RKO (cell line): ENCODE measurements around the gene LRRC45.

Experiments used
- DNase-seq: peaks from one replicate; pipeline ENCODE4 v3.0.0-alpha.2; 2016; ENCODE audit warnings: low spot score

The LRRC45 gene

GRCh38 chr17:82051776-82052637 lies 28.9 kb downstream of the LRRC45 start, which contains the start of the genes GPS1 and RFNG:
Gene GPS1, plus strand, starts transcription at chr17:82051898. Its CDS starts 34 bp downstream, at chr17:82051932.
Gene RFNG, minus strand, starts transcription at chr17:82051811. Its CDS starts 45 bp downstream, at chr17:82051766.
- DNase-seq, result peak; percentile 69

GRCh38 chr17:82052638-82053059 lies 29.5 kb downstream of the LRRC45 start:
- no peak for DNase-seq

- no peak for DNase-seq
These were observed 30.0 kb downstream of the LRRC45 start for GRCh38 chr17:82053130-82053529.

GRCh38 chr17:82053556-82054263 lies 30.6 kb downstream of the LRRC45 start:
- DNase-seq, result no peak

GRCh38 chr17:82054351-82055022 lies 31.4 kb downstream of the LRRC45 start:
- DNase-seq, result no peak

GRCh38 chr17:82055023-82055964 lies 32.2 kb downstream of the LRRC45 start:
- DNase-seq, result no peak

- no peak for DNase-seq
These were observed 33.0 kb downstream of the LRRC45 start for GRCh38 chr17:82055965-82056728.

- DNase-seq, result no peak
These were observed 33.9 kb downstream of the LRRC45 start for GRCh38 chr17:82056729-82057621.

GRCh38 chr17:82058230-82058854 lies 35.2 kb downstream of the LRRC45 start:
- no peak for DNase-seq

- DNase-seq, result no peak
These were observed 35.7 kb downstream of the LRRC45 start for GRCh38 chr17:82058855-82059249.

GRCh38 chr17:82059272-82060000 lies 36.3 kb downstream of the LRRC45 start:
- no peak for DNase-seq

- no peak for DNase-seq
These were observed 36.9 kb downstream of the LRRC45 start for GRCh38 chr17:82060001-82060380.

GRCh38 chr17:82060614-82061013 lies 37.5 kb downstream of the LRRC45 start:
- DNase-seq, result no peak

- no peak for DNase-seq
These were observed 38.2 kb downstream of the LRRC45 start for GRCh38 chr17:82061047-82061925.

GRCh38 chr17:82062076-82062983 lies 39.2 kb downstream of the LRRC45 start:
- DNase-seq, result no peak

- DNase-seq, result no peak
These were observed 39.9 kb downstream of the LRRC45 start for GRCh38 chr17:82062984-82063368.
